ENCODE results near the gene GK. TPM values are rescaled to one million over a fixed set of nuclear protein-coding genes. Genes with fewer than 3 reads are reported as not detected.

GK gene
- total and polyA plus RNA-seq, 2 of the 8 experiments (the other 6 are each of a cell fraction or from before 2014, with no cell fraction given), result 2.9 to 11.2 TPM

DNA sequence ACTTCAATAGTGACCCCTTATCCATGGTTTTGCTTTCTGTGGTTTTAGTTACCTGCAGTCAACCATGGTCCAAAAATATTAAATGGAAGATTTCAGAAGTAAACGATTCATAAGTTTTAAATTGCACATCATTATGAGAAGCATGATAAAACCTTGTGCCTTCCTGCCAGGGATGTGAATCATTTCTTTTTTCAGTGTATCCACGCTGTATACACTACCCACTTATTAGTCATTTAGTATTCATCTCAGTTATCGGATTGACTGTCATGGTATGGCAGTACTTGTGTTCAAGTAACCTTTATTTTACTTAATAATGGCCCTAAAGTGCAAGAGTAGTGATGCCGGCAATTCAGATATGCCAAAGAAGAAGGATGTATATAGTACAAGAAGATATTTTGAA is 38.0 kb upstream of the GK start:
- CTCF ChIA-PET (ENCODE audit: partially characterized antibody), result no interaction called here
- Histone ChIP-seq H4K8ac (ENCODE audit: extremely low read depth, insufficient read depth, low read length) (no peak overlapping the region), H2BK15ac (ENCODE audit: low read length) (no peak overlapping the region), H3K79me1 (ENCODE audit: low read depth, low read length) (no peaks in the 10 kb centered on the region), H2BK5ac (ENCODE audit: low read depth, low read length) (no peak overlapping the region), H4K91ac (replicated peaks; ENCODE audit: insufficient read length, low read length) (no peak overlapping the region), H4K20me1 (replicated peaks in 1 of 2; ENCODE audit: control insufficient read depth in 1 of 2, insufficient read depth in 2 of 2, low read length in 2 of 2) (no peaks in the 10 kb centered on the region), H2BK12ac (ENCODE audit: low read depth, low read length) (no peak overlapping the region), H2AFZ (ENCODE audit: low read length) (no peak overlapping the region), H2AK5ac (ENCODE audit: low read depth, low read length) (no peak overlapping the region), H2BK120ac (replicated peaks; ENCODE audit: low read depth, low read length) (no peak overlapping the region), H3K56ac (replicated peaks; ENCODE audit: insufficient read length, low read depth, low read length) (no peak overlapping the region), H3K27me3 (replicated peaks in 1 of 4; ENCODE audit: control insufficient read depth in 3 of 4, extremely low read depth in 1 of 4, insufficient read depth in 3 of 4, low read length in 3 of 4) (no peaks in the 10 kb centered on the region), H2BK20ac (ENCODE audit: low read length) (no peak overlapping the region), H3K4ac (replicated peaks; ENCODE audit: insufficient read length, low read depth, low read length) (no peak overlapping the region), H3K27ac (ENCODE audit: low read depth, low read length) (no peak overlapping the region), H3K4me1 (replicated peaks in 1 of 4; ENCODE audit: control insufficient read depth in 3 of 4, insufficient read depth in 4 of 4, low read length in 3 of 4) (no peaks in the 10 kb centered on the region), H3K9ac (replicated peaks in 1 of 4; ENCODE audit: extremely low read depth in 1 of 4, low read depth in 3 of 4, low read length in 3 of 4) (no peak overlapping the region), H3K79me2 (ENCODE audit: control insufficient read depth in 1 of 2, insufficient read depth in 2 of 2, low read length in 2 of 2) (no peaks in the 10 kb centered on the region), H3K23ac (ENCODE audit: insufficient read length) (no peak overlapping the region), H3K36me3 (ENCODE audit: control insufficient read depth in 2 of 4, insufficient read depth in 4 of 4, low read length in 3 of 4) (no peaks in the 10 kb centered on the region), H4K5ac (ENCODE audit: insufficient read length, low read depth, low read length) (no peak overlapping the region), H3K14ac (ENCODE audit: insufficient read length) (no peak overlapping the region), H3K18ac (ENCODE audit: extremely low read depth, low read length) (no peak overlapping the region), H3K4me2 (ENCODE audit: insufficient read depth in 1 of 2, low read depth in 2 of 2, low read length in 2 of 2) (no peak overlapping the region), H3K4me3 (ENCODE audit: extremely low read depth in 1 of 4, insufficient read depth in 2 of 4, low read depth in 3 of 4, low read length in 4 of 4) (no peak overlapping the region), H3K9me3 (ENCODE audit: insufficient read depth in 2 of 2, low read depth in 1 of 2, low read length in 1 of 2) (no peaks in the 10 kb centered on the region), H3K23me2 (ENCODE audit: low read depth, low read length) (no peaks in the 10 kb centered on the region)
- WGBS, 2 experiments (ENCODE audit: extremely low coverage in 1 of 2, insufficient coverage in 1 of 2, insufficient read length in 1 of 2, insufficient replicate concordance in 2 of 2, low coverage in 1 of 2, low lambda C conversion rate in 2 of 2, missing lambda C conversion rate in 1 of 2), result 92% methylated on average over 4 of the region's 4 CpGs; no CpG with 5 or more reads in 1 of the 2 experiments
- POLR2A ChIA-PET (ENCODE audit: partially characterized antibody), result no interaction called here
- FAIRE-seq (no peak), DNase-seq (ENCODE audit: low read depth in 1 of 2, low spot score in 2 of 2) (no peak)
- no peak for TF ChIP-seq CEBPB (IDR thresholded peaks at IDR 0.05; ENCODE audit: low read depth, low read length)

Measured in H1 (cell line).